Testis (tissue), 3 donors: ENCODE results near the gene TMEM238. TPM values are rescaled to one million over a fixed set of nuclear protein-coding genes. Genes with fewer than 3 reads are reported as not detected.
A peak's percentile ranks its signal among the peaks of the same experiment; 100 is the strongest.

Experiments
- DNase-seq: peaks from one replicate; pipeline ENCODE4 v3.0.0-alpha.2; 2019
- H3K27ac ChIP-seq, 2 donors: fragments of 200-600 bp; sonication (generic); one replicate each; pipeline ENCODE4 v1.5.1; 2019
- H3K27me3 ChIP-seq: fragments of 200-600 bp; sonication (generic); one replicate; pipeline ENCODE4 v1.5.1; 2019
- H3K36me3 ChIP-seq: fragments of 200-600 bp; sonication (generic); one replicate; pipeline ENCODE4 v1.5.1; 2017; ENCODE audit warnings: low read depth; ENCODE audit errors: missing control alignments
- H3K4me1 ChIP-seq: fragments of 200-600 bp; sonication (generic); one replicate; pipeline ENCODE4 v1.5.1; 2019
- H3K4me3 ChIP-seq, 2 donors: fragments of 200-600 bp; sonication (generic); one replicate each; pipeline ENCODE4 v1.5.1; 2017 to 2019
- H3K9me3 ChIP-seq: fragments of 200-600 bp; sonication (generic); one replicate; pipeline ENCODE4 v1.5.1; 2017
- CTCF ChIP-seq, 3 experiments: fragments of 450-650 bp in 2 of 3; fragments of 200-600 bp in 1 of 3; sonication (generic) in 1 of 3; IDR thresholded peaks; one replicate each; pipeline ENCODE4 v1.5.1; 2016 to 2019; ENCODE audit warnings: antibody characterized with exemption in 3 of 3, mild to moderate bottlenecking in 2 of 3, moderate library complexity in 1 of 3
- POLR2A ChIP-seq: fragments of 450-650 bp; IDR thresholded peaks from one replicate; pipeline ENCODE4 v1.6.1; 2017; ENCODE audit warnings: antibody characterized with exemption, mild to moderate bottlenecking, moderate library complexity
- WGBS, 2 donors: methylation state at CpG; one replicate each; pipeline ENCODE4 v1.1.5; 2018; 5-methylcytosine and 5-hydroxymethylcytosine counted together
- intact Hi-C: fragments of 100-400 bp; cut with DNase I; formaldehyde crosslinking; loops from one replicate; pipeline ENCODE4 v1.15.1; 2023; ENCODE audit warnings: low total_unique reads
- polyA plus RNA-seq: library from polyadenylated mRNA; stranded (reverse); fragments of 350-450 nt; fragmentation: Illumina TruSeq; extraction: RNeasy Lipid Tissue Mini Kit (QIAGEN cat#74804); gene quantifications from one replicate; pipeline ENCODE4 v1.2.3, GENCODE V29; 2014; ENCODE audit warnings: low read depth, low replicate concordance; ENCODE audit not compliant: insufficient read depth
- total RNA-seq, 2 donors: library from RNA; depleted of rRNA; stranded (reverse); fragments of >200 nt; gene quantifications; one replicate each; pipeline ENCODE4 v1.2.3, GENCODE V29; 2016

Gene TMEM238
- total and polyA plus RNA-seq, 3 donors from 2014 or later = 0.91 to 6.4 (median 1.7) TPM

DNA sequence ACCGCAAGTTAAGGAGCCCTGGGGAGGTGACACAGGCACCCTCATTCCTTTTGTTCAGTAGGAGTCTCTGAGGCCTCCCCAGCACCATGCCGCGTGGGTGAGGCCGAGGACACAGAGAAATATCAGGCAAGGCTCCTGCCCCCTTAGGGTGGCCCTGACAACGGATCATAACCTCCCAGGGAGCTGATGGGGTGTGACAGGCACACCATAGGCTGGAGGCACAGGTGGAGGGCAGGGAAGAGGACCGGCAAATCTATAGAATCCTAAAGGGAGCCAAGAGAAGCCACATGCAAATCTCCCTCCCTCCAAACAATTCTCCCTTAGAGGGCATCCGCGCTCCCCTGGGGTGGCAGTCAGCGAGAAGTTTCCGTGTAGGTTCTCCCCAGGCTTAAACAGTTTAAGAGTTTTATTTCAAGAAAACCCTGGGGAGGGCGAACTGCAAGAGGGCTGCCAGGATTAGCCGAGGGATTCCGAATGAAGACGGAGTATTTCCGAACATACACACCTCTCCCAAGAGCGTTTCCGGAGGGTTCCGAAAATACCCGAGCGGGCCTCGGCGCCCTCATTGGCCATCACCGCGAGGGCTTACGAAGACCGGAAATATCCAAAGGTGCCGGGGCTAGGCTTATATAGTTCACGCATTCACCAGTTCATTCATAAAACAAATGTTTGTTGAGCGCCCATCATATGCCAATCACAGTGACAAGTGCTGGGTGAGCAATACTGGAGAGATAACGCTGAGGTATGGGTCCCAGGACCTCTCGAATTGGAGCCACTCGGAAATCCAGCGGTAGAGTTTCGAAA lies 1.0 kb upstream of the TMEM238 start:
- 2 to 3% methylated on average over 26 to 34 of the region's 34 CpGs for WGBS, 2 donors
- intact Hi-C loops = loop anchor here (5.0 kb wide), 1 partner anchor 43 kb away; no protein-coding TSS in a partner anchor
- TF ChIP-seq CTCF (IDR thresholded peaks at IDR 0.05) = no peak
- no peak for TF ChIP-seq POLR2A
- Histone ChIP-seq H3K36me3 (no peaks in the 10 kb centered on the region), H3K9me3 (no peaks in the 10 kb centered on the region), H3K4me3 (peak overlapping the region; percentile 80 to 92), H3K4me1 (peaks cover 37% of the 10 kb centered on the region), H3K27me3 (no peaks in the 10 kb centered on the region), H3K27ac (peak overlapping the region; percentile 92 to 93)
- DNase-seq = peak; percentile 98

GRCh38 chr19:55383279-55384130 lies 587 bp downstream of the TMEM238 start:
- 4 to 15% methylated on average over 18 to 62 of the region's 88 CpGs for WGBS, 2 donors
- H3K9me3 ChIP-seq = no peaks in the 10 kb centered on the region
- peak overlapping the region; percentile 13 to 45 for H3K4me3 ChIP-seq
- DNase-seq = peak; percentile 67
- no peaks in the 10 kb centered on the region for H3K27me3 ChIP-seq
- H3K4me1 ChIP-seq = peaks cover 35% of the 10 kb centered on the region
- peak overlapping the region; percentile 39 to 93 for H3K27ac ChIP-seq
- no peaks in the 10 kb centered on the region for H3K36me3 ChIP-seq
- TF ChIP-seq POLR2A (no peak), CTCF (IDR thresholded peaks at IDR 0.05) (peak in 1 of 3 experiments; percentile 15)
- intact Hi-C loops = loop anchor here (5.0 kb wide), 1 partner anchor 41 kb away; no protein-coding TSS in a partner anchor

DNA sequence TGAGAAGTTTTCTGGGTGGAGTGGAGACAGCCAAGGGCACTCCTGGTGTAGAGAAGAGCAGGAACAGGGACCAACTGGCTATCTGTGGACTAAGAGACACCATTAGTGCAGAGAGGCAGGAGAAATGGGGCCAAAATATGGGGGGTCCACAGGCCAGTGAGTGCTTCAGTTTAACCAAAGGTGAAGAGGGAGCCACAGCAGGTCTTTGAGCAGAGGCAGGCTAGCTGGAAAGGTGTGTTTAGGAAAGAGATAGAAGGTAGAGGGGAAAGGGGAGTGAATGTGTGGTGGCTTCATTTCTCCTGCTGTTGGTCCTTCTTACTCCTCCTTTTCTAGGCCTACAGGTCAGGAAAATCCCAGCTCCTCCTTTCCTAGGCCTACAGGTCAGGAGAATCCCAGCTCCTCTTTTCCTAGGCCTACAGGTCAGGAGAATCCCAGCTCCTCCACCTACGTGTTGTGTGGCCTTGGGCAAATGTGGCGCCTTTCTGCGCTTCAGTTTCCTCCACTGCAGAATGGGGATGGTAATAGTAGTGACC lies 1.5 kb downstream of the TMEM238 start:
- Histone ChIP-seq H3K4me1 (peaks cover 27% of the 10 kb centered on the region), H3K4me3 (no peak overlapping the region), H3K36me3 (no peaks in the 10 kb centered on the region), H3K9me3 (no peaks in the 10 kb centered on the region), H3K27ac (no peak overlapping the region), H3K27me3 (no peaks in the 10 kb centered on the region)
- intact Hi-C loops = loop anchor here (5.0 kb wide), 1 partner anchor 40 kb away; no protein-coding TSS in a partner anchor
- no peak for TF ChIP-seq CTCF (IDR thresholded peaks at IDR 0.05)
- no peak for DNase-seq
- 69 to 82% methylated on average over 3 of the region's 3 CpGs for WGBS, 2 donors

DNA sequence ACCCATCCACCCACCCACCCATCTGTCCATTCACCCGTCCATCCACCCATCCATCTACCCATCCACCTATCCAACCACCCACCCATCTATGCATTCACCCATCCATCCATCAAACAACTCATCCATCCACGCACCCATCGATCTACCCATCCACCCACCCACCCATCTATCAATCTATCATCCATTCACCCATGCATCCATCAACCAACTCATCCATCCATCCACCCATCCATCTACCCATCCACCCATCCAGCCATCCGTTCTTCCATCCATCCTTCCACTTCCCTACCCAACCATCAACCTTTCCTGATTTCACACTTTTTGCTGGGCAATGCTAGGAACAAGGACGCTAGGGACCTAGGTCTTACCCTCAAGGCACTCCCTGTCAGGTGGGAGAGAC lies 2.1 kb downstream of the TMEM238 start:
- Histone ChIP-seq H3K27ac (no peak overlapping the region), H3K9me3 (no peaks in the 10 kb centered on the region), H3K4me1 (peaks cover 21% of the 10 kb centered on the region), H3K27me3 (no peaks in the 10 kb centered on the region), H3K4me3 (no peak overlapping the region), H3K36me3 (no peaks in the 10 kb centered on the region)
- no peak for DNase-seq
- 95 to 98% methylated on average over 5 of the region's 5 CpGs for WGBS, 2 donors
- TF ChIP-seq POLR2A (no peak), CTCF (IDR thresholded peaks at IDR 0.05) (no peak)
- intact Hi-C loops = loop anchor here (5.0 kb wide), 1 partner anchor 40 kb away; no protein-coding TSS in a partner anchor
